Thyroid gland (tissue), 4 donors: Measurements from ENCODE around the gene LPP. TPM values are rescaled to one million over a fixed set of nuclear protein-coding genes. Genes with fewer than 3 reads are reported as not detected.

Experiments used
- DNase-seq, 2 donors: peaks; one replicate each; pipeline ENCODE4 v3.0.0-alpha.2; 2019
- H3K27ac ChIP-seq, 3 donors: fragments of 200-600 bp; sonication (generic); 1 replicate in 2 of 3; 2 replicates in 1 of 3; pipeline ENCODE4 v1.5.1; 2016 to 2019; ENCODE audit warnings: mild to moderate bottlenecking in 1 of 3, moderate library complexity in 1 of 3
- H3K27me3 ChIP-seq: fragments of 200-600 bp; sonication (generic); one replicate; pipeline ENCODE4 v1.5.1; 2019
- H3K36me3 ChIP-seq, 2 donors: fragments of 200-600 bp; sonication (generic); one replicate each; pipeline ENCODE4 v1.5.1; 2016 to 2019
- H3K4me1 ChIP-seq, 2 donors: fragments of 200-600 bp; sonication (generic); one replicate each; pipeline ENCODE4 v1.5.1; 2017 to 2019
- H3K4me3 ChIP-seq, 3 donors: fragments of 200-600 bp; sonication (generic); replicated peaks in 1 of 3; 1 replicate in 2 of 3; 2 replicates in 1 of 3; pipeline ENCODE4 v1.5.1; 2016; ENCODE audit warnings: mild to moderate bottlenecking in 1 of 3
- H3K9me3 ChIP-seq: fragments of 200-600 bp; sonication (generic); one replicate; pipeline ENCODE4 v1.5.1; 2017
- POLR2A ChIP-seq, 2 donors: fragments of 450-650 bp; IDR thresholded peaks; one replicate each; pipeline ENCODE4 v1.6.1; 2017; ENCODE audit warnings: antibody characterized with exemption in 2 of 2, mild to moderate bottlenecking in 2 of 2, moderate library complexity in 1 of 2
- WGBS, 2 donors: methylation state at CpG; one replicate each; pipeline ENCODE4 v1.1.5; 2017; 5-methylcytosine and 5-hydroxymethylcytosine counted together
- intact Hi-C: fragments of 100-400 bp; cut with DNase I; formaldehyde crosslinking; loops from one replicate; pipeline ENCODE4 v1.15.1; 2023
- total RNA-seq, 4 donors: library from RNA; depleted of rRNA; stranded (reverse); fragments of >200 nt; gene quantifications; one replicate each; pipeline ENCODE4 v1.2.3, GENCODE V29; 2016
- TF ChIP-seq, protein P1 (sequence below), 6 experiments: fragments of 200-600 bp in 3 of 6; fragments of 450-650 bp in 3 of 6; sonication (generic) in 3 of 6; IDR thresholded peaks; one replicate each; pipeline ENCODE4 v1.5.1; 2016 to 2019; ENCODE audit warnings: antibody characterized with exemption in 6 of 6, mild to moderate bottlenecking in 2 of 6, inconsistent platforms in 1 of 6, moderate library complexity in 1 of 6

LPP gene
- total RNA-seq, 4 donors from 2014 or later = 79.0 to 141 (median 82.8) TPM

DNA sequence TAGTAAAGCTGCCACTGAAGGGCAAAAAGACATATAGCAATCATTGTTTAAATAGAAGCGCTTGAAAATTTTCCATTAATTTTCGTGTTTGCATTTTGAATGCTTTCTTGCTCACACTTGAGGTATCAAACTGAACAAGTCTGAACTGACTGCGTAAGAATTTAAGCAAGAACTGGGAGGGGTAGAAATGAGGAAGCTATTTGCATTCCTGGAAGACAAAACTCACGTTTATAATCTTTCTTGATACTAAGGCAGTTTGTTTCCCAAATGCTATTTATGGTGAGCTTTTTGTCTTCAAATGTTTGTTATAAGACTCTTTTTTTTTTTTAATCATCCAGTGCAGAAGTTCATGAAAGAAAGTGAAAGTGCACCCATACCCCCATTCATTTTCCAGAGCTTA lies 518.0 kb downstream of the LPP start:
- Histone ChIP-seq H3K4me1 (peaks cover 0 to 3% of the 10 kb centered on the region in 2 donors), H3K9me3 (no peaks in the 10 kb centered on the region), H3K27me3 (no peaks in the 10 kb centered on the region), H3K4me3 (no peak overlapping the region), H3K36me3 (no peaks in the 10 kb centered on the region), H3K27ac (no peak overlapping the region)
- intact Hi-C loops = no loop called here
- DNase-seq = no peak
- WGBS, 2 donors = 82 to 84% methylated on average over 4 of the region's 4 CpGs
- TF ChIP-seq, protein P1, sequence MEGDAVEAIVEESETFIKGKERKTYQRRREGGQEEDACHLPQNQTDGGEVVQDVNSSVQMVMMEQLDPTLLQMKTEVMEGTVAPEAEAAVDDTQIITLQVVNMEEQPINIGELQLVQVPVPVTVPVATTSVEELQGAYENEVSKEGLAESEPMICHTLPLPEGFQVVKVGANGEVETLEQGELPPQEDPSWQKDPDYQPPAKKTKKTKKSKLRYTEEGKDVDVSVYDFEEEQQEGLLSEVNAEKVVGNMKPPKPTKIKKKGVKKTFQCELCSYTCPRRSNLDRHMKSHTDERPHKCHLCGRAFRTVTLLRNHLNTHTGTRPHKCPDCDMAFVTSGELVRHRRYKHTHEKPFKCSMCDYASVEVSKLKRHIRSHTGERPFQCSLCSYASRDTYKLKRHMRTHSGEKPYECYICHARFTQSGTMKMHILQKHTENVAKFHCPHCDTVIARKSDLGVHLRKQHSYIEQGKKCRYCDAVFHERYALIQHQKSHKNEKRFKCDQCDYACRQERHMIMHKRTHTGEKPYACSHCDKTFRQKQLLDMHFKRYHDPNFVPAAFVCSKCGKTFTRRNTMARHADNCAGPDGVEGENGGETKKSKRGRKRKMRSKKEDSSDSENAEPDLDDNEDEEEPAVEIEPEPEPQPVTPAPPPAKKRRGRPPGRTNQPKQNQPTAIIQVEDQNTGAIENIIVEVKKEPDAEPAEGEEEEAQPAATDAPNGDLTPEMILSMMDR (IDR thresholded peaks at IDR 0.05) = no peak
- no peak for TF ChIP-seq POLR2A (IDR thresholded peaks at IDR 0.05)

DNA sequence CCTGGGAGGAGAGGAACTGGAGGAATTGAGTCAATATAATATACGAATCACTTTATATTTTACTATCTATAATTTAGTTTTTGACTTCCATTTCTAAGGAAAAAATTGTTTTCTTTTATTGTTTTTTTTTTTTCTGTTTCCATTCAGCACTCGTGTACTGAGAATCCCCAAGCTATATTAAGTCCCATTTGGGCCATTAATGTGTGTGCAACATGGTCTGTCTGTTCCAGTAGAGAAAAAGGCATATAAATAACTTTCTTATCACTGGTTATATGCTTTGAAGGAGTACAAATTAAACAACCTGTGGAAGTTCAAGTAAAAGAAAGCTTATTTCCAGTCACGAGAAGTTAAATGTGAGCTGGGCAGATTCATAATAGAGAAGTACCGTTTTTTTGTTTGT lies 518.9 kb downstream of the LPP start:
- DNase-seq = no peak
- WGBS, 2 donors = 84 to 89% methylated on average over 4 of the region's 4 CpGs
- TF ChIP-seq, protein P1 (IDR thresholded peaks at IDR 0.05) = no peak
- no peak for TF ChIP-seq POLR2A (IDR thresholded peaks at IDR 0.05)
- Histone ChIP-seq H3K4me1 (peaks cover 0 to 3% of the 10 kb centered on the region in 2 donors), H3K27me3 (no peaks in the 10 kb centered on the region), H3K36me3 (no peaks in the 10 kb centered on the region), H3K27ac (no peak overlapping the region), H3K9me3 (no peaks in the 10 kb centered on the region), H3K4me3 (no peak overlapping the region)
- intact Hi-C loops = no loop called here

DNA sequence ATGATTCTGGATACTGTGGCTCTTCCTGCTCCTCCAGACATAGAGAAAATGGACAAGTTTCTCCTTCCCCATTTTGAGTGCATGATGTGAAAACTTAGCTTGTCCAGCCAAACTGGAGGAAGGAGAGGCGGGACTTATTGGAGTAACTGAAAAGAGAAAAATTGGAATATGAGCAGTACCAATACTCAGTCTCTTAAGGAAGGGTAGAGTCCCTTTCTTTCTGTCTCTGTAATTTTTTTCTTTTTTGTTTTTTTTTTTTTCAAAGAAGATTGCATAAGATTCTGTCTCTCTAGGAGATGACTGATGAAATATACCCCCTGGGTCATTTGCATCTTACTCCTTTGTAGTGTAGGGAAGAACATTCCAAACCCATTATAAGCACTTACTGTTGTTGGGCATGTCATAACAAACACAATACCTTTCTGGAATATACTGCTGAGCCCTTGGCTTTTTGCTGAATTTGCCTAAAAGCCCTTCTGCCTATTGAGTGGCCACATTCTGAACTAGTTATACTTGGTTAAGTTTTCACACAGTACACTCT lies 519.8 kb downstream of the LPP start:
- intact Hi-C loops = no loop called here
- Histone ChIP-seq H3K4me1 (peaks cover 0 to 3% of the 10 kb centered on the region in 2 donors), H3K27ac (no peak overlapping the region)

DNA sequence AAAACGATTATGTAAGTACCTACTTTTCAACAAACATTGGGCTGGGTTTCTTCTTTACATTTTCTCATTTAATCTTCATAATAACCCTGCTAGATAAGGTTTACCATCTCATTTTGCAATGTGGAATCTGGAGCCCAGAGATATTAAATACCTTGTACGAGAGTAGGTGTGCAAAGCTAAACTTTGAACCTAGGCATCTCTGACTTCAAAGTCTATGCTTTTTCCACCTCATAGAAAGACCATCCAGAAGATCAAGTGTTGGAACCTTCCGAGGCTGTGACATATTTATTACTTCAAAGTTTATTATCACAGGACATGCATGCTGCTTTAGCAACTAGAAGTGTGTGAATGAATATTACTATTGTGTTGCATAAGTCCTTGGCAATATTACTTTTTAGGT lies 520.6 kb downstream of the LPP start:
- intact Hi-C loops = no loop called here
- H3K9me3 ChIP-seq = no peaks in the 10 kb centered on the region
- no peaks in the 10 kb centered on the region for H3K27me3 ChIP-seq
- 64 to 67% methylated on average over 3 of the region's 3 CpGs for WGBS, 2 donors
- no peak overlapping the region for H3K27ac ChIP-seq
- H3K4me1 ChIP-seq = peaks cover 0 to 5% of the 10 kb centered on the region in 2 donors
- TF ChIP-seq, protein P1 (IDR thresholded peaks at IDR 0.05) = no peak
- TF ChIP-seq POLR2A (IDR thresholded peaks at IDR 0.05) = no peak
- H3K4me3 ChIP-seq = no peak overlapping the region
- H3K36me3 ChIP-seq = no peaks in the 10 kb centered on the region
- no peak for DNase-seq

More for the DNA sequence above, 519.8 kb downstream of the LPP start:
- Histone ChIP-seq H3K4me3 (no peak overlapping the region), H3K9me3 (no peaks in the 10 kb centered on the region), H3K27me3 (no peaks in the 10 kb centered on the region), H3K36me3 (no peaks in the 10 kb centered on the region)
- WGBS, 2 donors = 94 to 100% methylated on average over 1 of the region's 1 CpG
- TF ChIP-seq, protein P1 (IDR thresholded peaks at IDR 0.05) = no peak
- no peak for TF ChIP-seq POLR2A (IDR thresholded peaks at IDR 0.05)
- DNase-seq = no peak

DNA sequence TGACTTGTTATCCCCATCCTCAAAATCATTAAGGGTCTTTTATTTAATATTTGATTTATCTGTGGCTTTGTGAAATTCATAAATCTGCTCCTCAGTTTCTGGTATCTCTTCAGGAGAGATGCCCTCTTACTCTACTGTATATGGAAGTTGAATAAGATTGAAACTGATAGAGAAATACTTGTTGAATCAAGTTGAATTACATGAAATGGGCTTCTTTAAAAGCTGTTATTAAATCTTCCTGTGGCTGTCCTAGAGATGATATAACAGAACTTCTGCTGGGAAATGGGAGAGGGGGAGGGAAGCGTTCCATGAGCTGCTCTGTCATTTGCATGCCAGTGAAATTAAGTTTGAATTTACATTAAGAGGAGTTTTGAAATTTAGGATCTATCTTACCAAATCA lies 523.4 kb downstream of the LPP start:
- no peak overlapping the region for H3K27ac ChIP-seq
- H3K27me3 ChIP-seq = no peaks in the 10 kb centered on the region
- H3K4me1 ChIP-seq = peaks cover 0 to 7% of the 10 kb centered on the region in 2 donors
- DNase-seq = no peak
- H3K36me3 ChIP-seq = no peaks in the 10 kb centered on the region
- H3K9me3 ChIP-seq = no peaks in the 10 kb centered on the region
- intact Hi-C loops = no loop called here
- TF ChIP-seq, protein P1 (IDR thresholded peaks at IDR 0.05) = no peak
- no peak for TF ChIP-seq POLR2A (IDR thresholded peaks at IDR 0.05)
- no peak overlapping the region for H3K4me3 ChIP-seq
- WGBS, 2 donors = 98 to 100% methylated on average over 1 of the region's 1 CpG
